Measurements from ENCODE around the gene EDEM1.

The EDEM1 gene

DNA sequence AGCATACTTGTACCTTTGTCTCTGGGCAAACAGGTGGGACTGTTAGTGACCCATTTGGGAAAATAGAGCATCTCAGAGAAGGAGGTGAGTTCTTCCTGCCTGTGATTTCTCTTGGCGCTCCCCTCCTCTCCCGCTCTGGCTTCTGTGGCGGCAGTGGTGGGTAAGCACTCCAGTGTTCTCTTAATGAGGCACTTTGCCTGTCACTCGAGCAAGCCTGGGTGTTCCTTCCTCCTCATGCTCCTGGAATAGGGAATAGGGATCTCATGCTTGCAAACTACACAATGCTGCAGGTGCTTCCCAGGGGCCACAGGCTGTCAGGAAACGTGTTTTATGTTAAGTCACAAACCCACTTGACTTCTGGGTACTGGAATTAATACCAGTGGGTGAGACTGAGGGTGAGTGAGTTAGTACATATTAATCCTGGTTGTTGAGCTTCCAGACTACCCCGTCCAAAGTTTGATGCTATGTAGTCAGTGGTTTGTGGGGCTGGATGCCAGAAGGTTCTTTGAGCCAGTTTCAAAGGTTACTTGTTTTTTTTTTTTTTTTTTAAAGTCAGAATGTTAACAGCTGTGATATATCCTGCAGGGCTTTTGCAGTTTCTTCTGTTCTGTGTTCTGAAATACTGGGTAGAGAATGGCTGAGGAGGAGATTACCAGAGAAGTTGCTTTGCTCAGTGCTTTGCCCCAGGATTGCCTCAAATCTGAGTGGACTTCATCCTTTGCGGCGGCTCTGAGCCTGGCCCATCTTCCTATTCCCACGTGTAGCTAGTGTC, 30.5 kb downstream of the EDEM1 start:
- no peak overlapping the region for H3K27ac ChIP-seq
- TF ChIP-seq ZFX (IDR thresholded peaks at IDR 0.05) (no peak), CTCF (conservative IDR thresholded peaks at IDR 0.05) (no peak)

GRCh38 chr3:5218815-5219214, 31.3 kb downstream of the EDEM1 start:
- no peak for TF ChIP-seq CTCF (conservative IDR thresholded peaks at IDR 0.05)
- no peak for TF ChIP-seq ZFX (IDR thresholded peaks at IDR 0.05)
- H3K27ac ChIP-seq: no peak overlapping the region

DNA sequence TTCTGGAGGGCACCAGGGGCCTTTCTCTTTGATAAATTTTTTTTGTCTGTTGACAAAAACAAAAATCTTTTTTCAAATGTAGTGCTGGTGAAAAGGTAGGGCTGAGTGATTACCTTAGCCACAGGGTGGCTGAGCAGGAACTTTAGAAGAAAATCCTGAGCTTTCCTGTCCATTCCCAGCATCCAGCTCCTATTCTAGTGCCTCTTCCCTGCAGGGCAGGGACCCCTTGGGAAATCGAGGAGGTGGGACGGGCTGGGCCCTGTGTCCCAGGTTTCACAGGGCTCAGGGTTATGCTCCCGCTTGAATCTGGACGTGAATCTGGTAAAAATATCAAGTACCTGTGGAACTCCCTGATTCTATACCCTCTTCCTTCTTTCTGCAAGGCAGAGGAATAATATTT, 31.7 kb downstream of the EDEM1 start:
- H3K27ac ChIP-seq: no peak overlapping the region
- TF ChIP-seq ZFX (IDR thresholded peaks at IDR 0.05): no peak
- no peak for TF ChIP-seq CTCF (conservative IDR thresholded peaks at IDR 0.05)

DNA sequence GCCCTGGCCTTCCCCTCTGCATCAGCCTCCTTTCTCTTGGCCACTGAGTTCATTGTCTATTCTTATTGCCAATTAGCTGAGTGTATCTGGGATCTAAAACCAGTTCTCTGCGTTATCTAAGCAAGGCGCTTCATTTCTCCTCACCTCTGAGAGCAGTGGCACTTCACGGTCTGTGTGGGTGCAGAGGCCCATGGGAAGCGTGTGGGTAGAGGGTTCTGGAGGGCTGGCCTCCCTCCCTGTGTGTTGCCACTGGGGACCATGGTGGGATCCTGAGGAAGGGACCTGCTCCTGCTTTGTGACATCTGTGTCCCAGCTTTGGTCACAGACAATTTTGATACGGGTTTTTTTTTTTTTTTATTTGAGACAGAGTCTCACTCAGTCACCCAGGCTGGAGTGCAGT, 32.7 kb downstream of the EDEM1 start:
- TF ChIP-seq CTCF (conservative IDR thresholded peaks at IDR 0.05) (no peak), ZFX (IDR thresholded peaks at IDR 0.05) (no peak)
- H3K27ac ChIP-seq: no peak overlapping the region

DNA sequence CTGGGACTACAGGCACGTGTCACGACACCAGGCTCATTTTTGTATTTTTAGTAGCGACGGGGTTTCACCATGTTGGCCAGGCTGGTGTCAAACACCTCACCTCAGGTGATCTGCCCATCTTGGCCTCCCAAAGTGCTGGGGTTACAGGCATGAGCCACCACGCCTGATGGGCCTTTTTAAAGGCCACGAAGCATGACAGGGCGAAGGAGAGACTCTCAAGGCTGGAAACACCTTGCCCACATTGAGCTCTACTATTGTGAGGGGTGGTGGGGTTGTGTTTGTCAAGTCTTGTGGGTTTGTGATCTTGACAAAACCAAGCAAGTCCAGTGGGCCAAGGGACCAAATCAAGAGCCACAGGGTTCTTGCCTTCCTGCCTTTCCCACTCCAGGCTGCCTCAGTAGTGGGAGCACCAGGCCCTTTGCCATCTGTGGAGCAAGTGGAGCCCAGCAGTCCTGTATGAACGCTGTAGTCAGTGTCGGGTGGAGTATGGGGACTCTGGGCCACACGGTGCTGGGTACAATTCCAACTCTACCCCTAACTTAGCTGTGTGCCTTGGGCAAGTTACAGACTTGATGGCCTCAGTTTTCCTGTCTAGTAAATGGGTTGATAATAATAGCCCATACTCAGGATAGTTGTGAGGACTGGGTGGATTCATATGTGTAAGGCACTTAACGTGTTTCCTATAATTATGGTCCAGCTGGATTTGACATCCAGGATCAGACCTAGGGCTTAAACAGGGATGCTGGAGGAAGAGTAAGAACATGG, 33.3 kb downstream of the EDEM1 start:
- H3K27ac ChIP-seq: no peak overlapping the region
- TF ChIP-seq ZFX (IDR thresholded peaks at IDR 0.05) (no peak), CTCF (conservative IDR thresholded peaks at IDR 0.05) (no peak)

DNA sequence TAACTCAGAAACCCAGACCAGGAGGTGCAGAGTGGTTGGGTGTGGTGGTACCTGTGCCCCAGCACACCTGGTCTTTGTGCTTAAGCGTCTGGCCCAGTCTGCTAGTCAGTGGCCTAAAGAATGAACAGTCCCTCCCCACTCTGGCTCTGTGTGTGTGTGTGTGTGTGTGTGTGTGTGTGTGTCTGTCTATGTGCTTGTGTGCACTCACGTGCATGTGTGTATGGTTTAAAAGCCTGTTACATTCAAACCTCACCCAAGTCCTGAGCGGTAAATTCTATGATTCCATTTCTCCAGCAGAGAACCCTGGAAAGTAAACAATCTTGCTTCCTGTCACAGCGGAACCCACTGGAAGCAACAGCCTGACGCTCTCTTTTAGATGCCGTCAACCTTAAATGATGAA, 34.2 kb downstream of the EDEM1 start:
- no peak overlapping the region for H3K27ac ChIP-seq
- no peak for TF ChIP-seq CTCF (conservative IDR thresholded peaks at IDR 0.05)
- TF ChIP-seq ZFX (IDR thresholded peaks at IDR 0.05): no peak

DNA sequence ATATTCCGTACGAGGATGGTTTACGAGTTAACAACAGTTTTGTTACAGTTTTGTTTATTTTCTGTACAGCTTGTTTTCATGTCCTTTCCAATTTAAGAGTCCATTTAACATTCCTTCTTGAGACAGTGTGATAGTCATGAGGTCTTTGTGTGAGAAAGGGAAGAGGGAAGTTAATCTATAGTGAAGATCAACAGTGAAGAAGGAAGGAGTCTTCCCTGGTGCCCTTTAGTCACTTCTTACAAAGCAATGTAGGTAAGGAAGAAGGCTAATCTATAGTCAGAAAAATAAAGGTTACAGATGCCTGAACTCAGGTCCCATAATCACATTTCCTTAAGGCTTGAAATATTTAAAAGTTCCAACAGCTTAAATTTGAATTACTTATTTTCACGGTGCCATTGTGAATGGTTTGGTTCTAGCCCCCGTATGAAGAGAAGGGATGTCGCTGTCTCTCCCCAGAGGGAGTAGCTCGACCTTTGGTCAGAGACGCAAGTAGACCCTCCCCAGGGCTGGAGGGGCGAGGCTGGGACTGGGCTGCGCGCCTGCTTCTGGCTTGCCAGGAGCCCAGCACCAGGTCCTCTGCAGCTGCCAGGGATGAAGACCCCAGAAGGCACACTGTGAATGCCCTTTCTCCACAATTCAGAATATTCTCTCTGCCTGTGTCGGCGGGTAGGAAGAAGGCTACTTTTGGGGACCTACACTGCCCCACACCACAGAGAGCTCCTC, 34.9 kb downstream of the EDEM1 start:
- H3K27ac ChIP-seq: no peak overlapping the region
- TF ChIP-seq CTCF (conservative IDR thresholded peaks at IDR 0.05) (no peak), ZFX (IDR thresholded peaks at IDR 0.05) (no peak)
